ENCODE data around the gene PPIC.
A peak's percentile ranks its signal among the peaks of the same experiment; 100 is the strongest.

- TF ChIP-seq CTCF (IDR thresholded peaks at IDR 0.05): peak in 2 of 12 donors; percentile 2 to 12
- no peak for TF ChIP-seq POLR2A (IDR thresholded peaks at IDR 0.05)
These were observed 1.1 kb downstream of the PPIC start for GRCh38 chr5:123035360-123035917.
